Activated CD4-positive, alpha-beta T cell treated with anti-CD3 and anti-CD28 coated beads, Interleukin-2, amount 50 U/mL, for 24 hours (primary cell): ENCODE data around the gene ARID1B.

Source experiments
- DNase-seq, 2 donors: peaks; one replicate each; pipeline ENCODE4 v3.0.0-alpha.2; 2020; ENCODE audit warnings: low read depth in 1 of 2, low spot score in 1 of 2

ARID1B gene

GRCh38 chr6:157093536-157093935, 316.4 kb downstream of the ARID1B start:
- DNase-seq = no peak

- no peak for DNase-seq
Measured at GRCh38 chr6:157094038-157094437, 316.9 kb downstream of the ARID1B start.

- no peak for DNase-seq
Measured at GRCh38 chr6:157095084-157095483, 317.9 kb downstream of the ARID1B start.

- DNase-seq = no peak
Measured at GRCh38 chr6:157095569-157095968, 318.4 kb downstream of the ARID1B start.

- no peak for DNase-seq
Measured at GRCh38 chr6:157096105-157096504, 318.9 kb downstream of the ARID1B start.

GRCh38 chr6:157096522-157096921, 319.3 kb downstream of the ARID1B start:
- DNase-seq = no peak

- DNase-seq = no peak
Measured at GRCh38 chr6:157097255-157097955, 320.2 kb downstream of the ARID1B start.

GRCh38 chr6:157098999-157099398, 321.8 kb downstream of the ARID1B start:
- no peak for DNase-seq

- peak in 1 of 2 donors; percentile 72 for DNase-seq
Measured at GRCh38 chr6:157099912-157100593, 322.9 kb downstream of the ARID1B start.

- DNase-seq = no peak
Measured at GRCh38 chr6:157101166-157101565, 324.0 kb downstream of the ARID1B start.

- no peak for DNase-seq
Measured at GRCh38 chr6:157104803-157105202, 327.6 kb downstream of the ARID1B start.

GRCh38 chr6:157106487-157106886, 329.3 kb downstream of the ARID1B start:
- DNase-seq = peak in 1 of 2 donors; percentile 14

GRCh38 chr6:157107571-157107914, 330.4 kb downstream of the ARID1B start:
- DNase-seq = no peak

GRCh38 chr6:157107915-157108651, 330.9 kb downstream of the ARID1B start:
- DNase-seq = peak in 1 of 2 donors; percentile 16

GRCh38 chr6:157108923-157109322, 331.7 kb downstream of the ARID1B start:
- no peak for DNase-seq

- no peak for DNase-seq
Measured at GRCh38 chr6:157110607-157111006, 333.4 kb downstream of the ARID1B start.

- no peak for DNase-seq
Measured at GRCh38 chr6:157113389-157113788, 336.2 kb downstream of the ARID1B start.

- no peak for DNase-seq
Measured at GRCh38 chr6:157116426-157116825, 339.2 kb downstream of the ARID1B start.

- DNase-seq = no peak
Measured at GRCh38 chr6:157117431-157118095, 340.4 kb downstream of the ARID1B start.

- DNase-seq = no peak
Measured at GRCh38 chr6:157119502-157120027, 342.4 kb downstream of the ARID1B start.

- DNase-seq = no peak
Measured at GRCh38 chr6:157120534-157121232, 343.5 kb downstream of the ARID1B start.
